Body of pancreas (tissue), 4 donors: ENCODE measurements around the gene CRYZL1.

Experiments used
- POLR2A ChIP-seq, 3 donors: fragments of 450-650 bp; IDR thresholded peaks; one replicate each; pipeline ENCODE4 v1.6.1; 2016; ENCODE audit warnings: antibody characterized with exemption in 3 of 3, mild to moderate bottlenecking in 2 of 3
- TF ChIP-seq, protein P1 (sequence below), 7 experiments: fragments of 450-650 bp in 4 of 7; fragments of 200-600 bp in 3 of 7; sonication (generic) in 3 of 7; IDR thresholded peaks; one replicate each; pipeline ENCODE4 v1.5.1; 2016 to 2019; ENCODE audit warnings: antibody characterized with exemption in 7 of 7

DNA sequence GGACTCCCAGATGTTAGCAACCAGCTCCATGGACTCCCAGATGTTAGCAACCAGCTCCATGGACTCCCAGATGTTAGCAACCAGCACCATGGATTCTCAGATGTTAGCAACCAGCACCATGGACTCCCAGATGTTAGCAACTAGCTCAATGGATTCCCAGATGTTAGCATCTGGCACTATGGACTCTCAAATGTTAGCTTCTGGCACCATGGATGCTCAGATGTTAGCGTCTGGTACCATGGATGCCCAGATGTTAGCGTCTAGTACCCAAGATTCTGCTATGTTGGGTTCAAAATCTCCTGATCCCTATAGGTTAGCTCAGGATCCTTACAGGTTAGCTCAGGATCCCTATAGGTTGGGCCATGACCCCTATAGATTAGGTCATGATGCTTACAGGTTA, 89.9 kb downstream of the CRYZL1 start:
- TF ChIP-seq POLR2A (IDR thresholded peaks at IDR 0.05) = no peak
- TF ChIP-seq, protein P1, sequence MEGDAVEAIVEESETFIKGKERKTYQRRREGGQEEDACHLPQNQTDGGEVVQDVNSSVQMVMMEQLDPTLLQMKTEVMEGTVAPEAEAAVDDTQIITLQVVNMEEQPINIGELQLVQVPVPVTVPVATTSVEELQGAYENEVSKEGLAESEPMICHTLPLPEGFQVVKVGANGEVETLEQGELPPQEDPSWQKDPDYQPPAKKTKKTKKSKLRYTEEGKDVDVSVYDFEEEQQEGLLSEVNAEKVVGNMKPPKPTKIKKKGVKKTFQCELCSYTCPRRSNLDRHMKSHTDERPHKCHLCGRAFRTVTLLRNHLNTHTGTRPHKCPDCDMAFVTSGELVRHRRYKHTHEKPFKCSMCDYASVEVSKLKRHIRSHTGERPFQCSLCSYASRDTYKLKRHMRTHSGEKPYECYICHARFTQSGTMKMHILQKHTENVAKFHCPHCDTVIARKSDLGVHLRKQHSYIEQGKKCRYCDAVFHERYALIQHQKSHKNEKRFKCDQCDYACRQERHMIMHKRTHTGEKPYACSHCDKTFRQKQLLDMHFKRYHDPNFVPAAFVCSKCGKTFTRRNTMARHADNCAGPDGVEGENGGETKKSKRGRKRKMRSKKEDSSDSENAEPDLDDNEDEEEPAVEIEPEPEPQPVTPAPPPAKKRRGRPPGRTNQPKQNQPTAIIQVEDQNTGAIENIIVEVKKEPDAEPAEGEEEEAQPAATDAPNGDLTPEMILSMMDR (IDR thresholded peaks at IDR 0.05) = no peak
